Parathyroid adenoma (tissue), 2 donors: ENCODE measurements around the gene ST8SIA5.

Experiments
- H2AFZ ChIP-seq: fragments of 300-600 bp; sonication (generic); one replicate; pipeline ENCODE4 v1.7.0; 2017; ENCODE audit warnings: antibody characterized with exemption, mild to moderate bottlenecking
- H3K27ac ChIP-seq: fragments of 300-600 bp; sonication (generic); one replicate; pipeline ENCODE4 v1.7.0; 2017
- H3K27me3 ChIP-seq: fragments of 300-600 bp; sonication (generic); one replicate; pipeline ENCODE4 v1.7.0; 2017; ENCODE audit warnings: low read length; ENCODE audit not compliant: control insufficient read depth, insufficient read depth
- H3K36me3 ChIP-seq: fragments of 300-600 bp; sonication (generic); one replicate; pipeline ENCODE4 v1.7.0; 2017; ENCODE audit warnings: low read length; ENCODE audit not compliant: control insufficient read depth, insufficient read depth
- H3K4me1 ChIP-seq: fragments of 300-600 bp; sonication (generic); one replicate; pipeline ENCODE4 v1.7.0; 2017; ENCODE audit warnings: control low read depth
- H3K4me2 ChIP-seq: fragments of 300-600 bp; sonication (generic); one replicate; pipeline ENCODE4 v1.7.0; 2017; ENCODE audit warnings: low read length
- H3K4me3 ChIP-seq: fragments of 300-600 bp; sonication (generic); one replicate; pipeline ENCODE4 v1.7.0; 2017; ENCODE audit warnings: low read depth, low read length
- H3K79me2 ChIP-seq: fragments of 300-600 bp; sonication (generic); one replicate; pipeline ENCODE4 v1.7.0; 2017; ENCODE audit warnings: control low read depth
- H3K9ac ChIP-seq: fragments of 300-600 bp; sonication (generic); one replicate; pipeline ENCODE4 v1.7.0; 2017; ENCODE audit warnings: mild to moderate bottlenecking
- H3K9me3 ChIP-seq: fragments of 300-600 bp; sonication (generic); one replicate; pipeline ENCODE4 v1.7.0; 2017; ENCODE audit warnings: low read length; ENCODE audit not compliant: control insufficient read depth
- TF ChIP-seq, protein P1 (sequence below): fragments of 300-600 bp; sonication (generic); IDR thresholded peaks from one replicate; pipeline ENCODE4 v1.7.0; 2017; ENCODE audit warnings: antibody characterized with exemption, mild to moderate bottlenecking
- donor health status: primary hyperparathyroidism.

Gene ST8SIA5

DNA sequence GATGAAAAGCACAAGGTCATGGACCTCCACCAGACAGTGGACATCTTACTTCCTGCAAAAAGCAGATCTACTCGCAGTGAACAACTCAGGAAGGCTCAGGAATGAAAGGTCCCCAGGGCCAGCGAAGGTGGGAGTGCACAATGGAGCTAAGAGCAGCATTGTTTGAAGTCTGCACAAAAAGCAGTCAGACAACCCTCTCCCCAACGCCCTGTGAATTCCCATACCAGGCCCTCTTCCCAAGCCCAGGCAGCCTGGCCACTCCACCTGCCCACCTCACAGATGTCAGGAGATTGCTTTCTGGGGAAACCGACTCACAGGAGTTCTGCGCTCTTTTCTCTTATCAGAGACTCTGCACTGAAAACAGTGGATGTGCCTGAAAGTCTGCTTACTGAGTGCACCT, 34.8 kb downstream of the ST8SIA5 start:
- H2AFZ ChIP-seq: no peak overlapping the region
- no peak overlapping the region for H3K4me2 ChIP-seq
- no peak overlapping the region for H3K27ac ChIP-seq
- H3K4me1 ChIP-seq: peaks cover 38% of the 10 kb centered on the region
- TF ChIP-seq, protein P1, sequence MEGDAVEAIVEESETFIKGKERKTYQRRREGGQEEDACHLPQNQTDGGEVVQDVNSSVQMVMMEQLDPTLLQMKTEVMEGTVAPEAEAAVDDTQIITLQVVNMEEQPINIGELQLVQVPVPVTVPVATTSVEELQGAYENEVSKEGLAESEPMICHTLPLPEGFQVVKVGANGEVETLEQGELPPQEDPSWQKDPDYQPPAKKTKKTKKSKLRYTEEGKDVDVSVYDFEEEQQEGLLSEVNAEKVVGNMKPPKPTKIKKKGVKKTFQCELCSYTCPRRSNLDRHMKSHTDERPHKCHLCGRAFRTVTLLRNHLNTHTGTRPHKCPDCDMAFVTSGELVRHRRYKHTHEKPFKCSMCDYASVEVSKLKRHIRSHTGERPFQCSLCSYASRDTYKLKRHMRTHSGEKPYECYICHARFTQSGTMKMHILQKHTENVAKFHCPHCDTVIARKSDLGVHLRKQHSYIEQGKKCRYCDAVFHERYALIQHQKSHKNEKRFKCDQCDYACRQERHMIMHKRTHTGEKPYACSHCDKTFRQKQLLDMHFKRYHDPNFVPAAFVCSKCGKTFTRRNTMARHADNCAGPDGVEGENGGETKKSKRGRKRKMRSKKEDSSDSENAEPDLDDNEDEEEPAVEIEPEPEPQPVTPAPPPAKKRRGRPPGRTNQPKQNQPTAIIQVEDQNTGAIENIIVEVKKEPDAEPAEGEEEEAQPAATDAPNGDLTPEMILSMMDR: no peak
- no peak overlapping the region for H3K9ac ChIP-seq
- H3K27me3 ChIP-seq: no peaks in the 10 kb centered on the region
- H3K36me3 ChIP-seq: no peaks in the 10 kb centered on the region
- H3K9me3 ChIP-seq: no peaks in the 10 kb centered on the region
- peaks cover 42% of the 10 kb centered on the region for H3K79me2 ChIP-seq
- H3K4me3 ChIP-seq: no peak overlapping the region

DNA sequence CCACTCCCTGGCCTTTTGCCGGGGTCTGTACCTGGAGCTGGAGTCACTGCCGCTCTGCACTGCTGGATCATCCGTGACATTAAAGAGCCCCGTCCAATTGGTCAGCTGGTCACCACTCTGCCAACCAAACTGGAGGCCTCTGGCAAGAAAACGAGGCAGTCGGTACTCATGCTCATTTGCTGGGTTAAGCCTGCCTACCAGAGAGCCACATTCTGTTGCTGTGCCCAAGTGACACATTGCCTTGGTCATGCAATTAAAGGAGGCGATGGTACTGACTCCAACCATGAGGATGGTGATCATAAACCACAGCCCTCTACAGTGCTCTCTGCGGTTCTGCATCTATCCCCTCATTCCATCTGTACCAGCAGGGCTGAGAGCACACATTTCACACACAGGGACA, 35.5 kb downstream of the ST8SIA5 start:
- no peaks in the 10 kb centered on the region for H3K27me3 ChIP-seq
- TF ChIP-seq, protein P1: no peak
- H3K27ac ChIP-seq: no peak overlapping the region
- H3K4me2 ChIP-seq: no peak overlapping the region
- no peak overlapping the region for H2AFZ ChIP-seq
- H3K9ac ChIP-seq: no peak overlapping the region
- no peaks in the 10 kb centered on the region for H3K36me3 ChIP-seq
- peaks cover 47% of the 10 kb centered on the region for H3K79me2 ChIP-seq
- peaks cover 39% of the 10 kb centered on the region for H3K4me1 ChIP-seq
- H3K9me3 ChIP-seq: no peaks in the 10 kb centered on the region
- H3K4me3 ChIP-seq: no peak overlapping the region

DNA sequence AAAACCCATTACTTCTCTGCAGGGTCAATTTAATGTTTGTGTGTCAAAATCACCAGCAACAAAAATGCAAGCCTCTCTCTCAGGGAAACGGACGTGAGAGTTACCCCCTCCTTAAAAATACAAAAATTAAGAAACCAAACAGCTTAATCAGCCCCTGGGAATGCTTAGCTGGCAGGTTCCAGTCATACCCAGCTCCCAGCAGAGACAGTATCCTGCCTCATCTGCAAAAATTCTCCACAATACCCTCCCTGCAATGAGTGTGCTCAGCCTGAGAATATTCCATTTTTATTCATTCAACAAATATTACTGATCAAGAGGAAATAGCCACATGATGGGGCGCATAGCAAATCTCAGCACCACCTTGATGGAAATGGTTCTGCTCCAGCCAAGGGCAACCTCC, 36.3 kb downstream of the ST8SIA5 start:
- H3K9ac ChIP-seq: no peak overlapping the region

DNA sequence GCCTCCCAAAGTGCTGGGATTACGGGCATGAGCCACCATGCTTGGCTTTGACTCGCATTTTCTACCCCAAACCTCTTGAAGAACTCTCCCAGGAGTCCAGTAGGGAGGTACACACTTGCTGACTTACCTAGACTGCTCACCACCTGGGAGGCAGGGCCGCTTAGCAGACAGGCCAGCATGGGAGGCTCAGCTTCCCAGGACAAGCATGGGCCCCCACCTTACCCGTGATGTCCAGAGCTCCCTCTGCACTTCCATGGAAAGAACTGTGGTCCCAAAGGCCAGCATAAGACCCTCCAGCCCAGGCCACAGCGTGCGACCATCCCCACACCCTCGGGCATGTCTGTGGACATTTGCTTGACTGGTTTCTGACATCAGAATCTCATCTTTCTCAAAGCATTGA, 36.8 kb downstream of the ST8SIA5 start:
- H3K9me3 ChIP-seq: no peaks in the 10 kb centered on the region
- TF ChIP-seq, protein P1: no peak
- H3K27ac ChIP-seq: peak overlapping the region; percentile 3

More for the DNA sequence above, 36.3 kb downstream of the ST8SIA5 start:
- Histone ChIP-seq H3K27ac (peak overlapping the region; percentile 3), H3K27me3 (no peaks in the 10 kb centered on the region), H3K4me1 (peaks cover 44% of the 10 kb centered on the region), H3K79me2 (peaks cover 52% of the 10 kb centered on the region), H3K4me3 (no peak overlapping the region), H3K4me2 (peak overlapping the region; percentile 2), H2AFZ (no peak overlapping the region), H3K9me3 (no peaks in the 10 kb centered on the region), H3K36me3 (no peaks in the 10 kb centered on the region)
- TF ChIP-seq, protein P1: no peak

DNA sequence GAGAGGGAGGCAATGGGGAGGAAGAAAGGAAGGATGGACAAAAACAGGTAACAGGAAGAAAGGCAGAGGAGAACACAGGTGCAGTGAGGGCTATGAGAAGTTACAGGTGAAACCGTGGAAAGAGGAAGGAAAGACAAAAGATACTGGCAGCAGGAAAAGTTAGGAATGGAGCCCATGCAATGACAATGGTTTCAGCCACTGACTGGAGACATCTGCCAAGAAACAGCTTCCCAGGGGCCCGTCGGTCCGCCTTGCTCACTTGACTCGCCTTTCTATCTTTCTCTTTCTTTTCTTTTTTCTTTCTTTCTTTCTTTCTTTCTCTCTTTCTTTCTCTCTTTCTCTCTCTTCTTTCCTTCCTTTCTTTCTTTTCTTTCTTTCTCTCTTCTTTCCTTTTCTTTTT, 37.5 kb downstream of the ST8SIA5 start:
- no peaks in the 10 kb centered on the region for H3K27me3 ChIP-seq
- no peak overlapping the region for H3K9ac ChIP-seq
- no peak overlapping the region for H2AFZ ChIP-seq
- H3K4me2 ChIP-seq: no peak overlapping the region
- H3K79me2 ChIP-seq: peaks cover 46% of the 10 kb centered on the region
- H3K4me3 ChIP-seq: no peak overlapping the region
- no peaks in the 10 kb centered on the region for H3K36me3 ChIP-seq
- H3K9me3 ChIP-seq: no peaks in the 10 kb centered on the region
- no peak overlapping the region for H3K27ac ChIP-seq
- peaks cover 47% of the 10 kb centered on the region for H3K4me1 ChIP-seq
- TF ChIP-seq, protein P1: no peak

More for the DNA sequence above, 36.8 kb downstream of the ST8SIA5 start:
- Histone ChIP-seq H3K79me2 (peaks cover 50% of the 10 kb centered on the region), H3K4me3 (no peak overlapping the region), H3K4me1 (peaks cover 45% of the 10 kb centered on the region), H2AFZ (no peak overlapping the region), H3K9ac (no peak overlapping the region), H3K4me2 (no peak overlapping the region), H3K36me3 (no peaks in the 10 kb centered on the region), H3K27me3 (no peaks in the 10 kb centered on the region)
